ENCODE data around the gene HOXA13. TPM values are rescaled to one million over a fixed set of nuclear protein-coding genes. Genes with fewer than 3 reads are reported as not detected.

Gene HOXA13
- polyA plus RNA-seq, 1 donor (not counting 4 experiments of a cell fraction or from before 2014, with no cell fraction given): not detected

DNA sequence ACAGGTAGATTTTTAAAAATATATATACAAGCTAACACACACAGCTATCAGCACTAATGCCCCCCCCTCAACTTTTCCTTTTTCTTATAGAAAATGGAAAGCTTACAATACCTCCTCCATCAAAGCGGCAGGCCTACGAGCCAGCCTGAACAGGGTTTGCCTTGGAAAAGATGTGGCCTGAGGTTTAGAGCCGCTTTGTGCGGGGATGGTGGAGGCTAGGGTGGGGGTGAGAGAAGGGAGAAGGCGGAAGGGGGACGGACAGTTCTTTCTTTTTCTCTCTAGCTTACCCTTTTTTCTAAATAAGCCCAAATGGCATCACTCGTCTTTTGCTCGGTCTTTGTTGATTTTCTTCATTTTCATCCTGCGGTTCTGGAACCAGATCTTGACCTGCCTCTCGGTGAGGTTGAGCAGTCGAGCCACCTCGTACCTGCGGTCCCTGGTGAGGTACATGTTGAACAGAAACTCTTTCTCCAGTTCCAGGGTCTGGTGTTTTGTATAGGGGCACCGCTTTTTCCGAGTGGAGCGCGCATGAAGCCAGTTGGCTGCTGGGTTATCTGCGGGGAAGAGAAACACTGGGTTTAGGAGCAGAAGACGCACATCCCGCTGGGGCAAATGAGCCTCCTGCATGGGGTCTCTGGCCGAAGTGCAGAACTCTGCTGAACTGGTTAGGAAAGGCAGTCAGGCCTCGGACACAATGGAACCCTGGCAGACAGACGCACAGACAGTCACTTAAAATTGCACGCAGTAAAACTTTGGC is 36.4 kb downstream of the HOXA13 start:
- DNase-seq (ENCODE audit: low read depth, low spot score): no peak
- peak overlapping the region; percentile 78 to 94 (median 84) for H3K4me3 ChIP-seq (ENCODE audit: control insufficient read depth in 2 of 3, extremely low read depth in 1 of 3, insufficient read depth in 2 of 3, low read depth in 1 of 3, low read length in 3 of 3)
- H4K20me1 ChIP-seq (ENCODE audit: control insufficient read depth, extremely low read depth, insufficient read depth, low read length): no peaks in the 10 kb centered on the region
- dilution Hi-C loops (cut with MboI; ENCODE audit: extremely low pct_ligation_motif_present, low sequenced_read_pairs): no loop called here
- H3K9me3 ChIP-seq (ENCODE audit: control insufficient read depth, low read depth, low read length): no peaks in the 10 kb centered on the region
- H3K9ac ChIP-seq (ENCODE audit: control insufficient read depth, extremely low read depth, insufficient read depth, low read length): peak overlapping the region; percentile 83
- no peaks in the 10 kb centered on the region for H3K9me1 ChIP-seq (ENCODE audit: control insufficient read depth, extremely low read depth, insufficient read depth, low read length)
- peak overlapping the region; percentile 98 for H3K4me2 ChIP-seq (ENCODE audit: control insufficient read depth, extremely low read depth, insufficient read depth, low read depth, low read length)
- H3K36me3 ChIP-seq (ENCODE audit: control insufficient read depth in 2 of 2, extremely low read depth in 1 of 2, insufficient read depth in 2 of 2, low read length in 2 of 2): peaks cover 4 to 10% of the 10 kb centered on the region in 2 experiments
- no peak overlapping the region for H2AFZ ChIP-seq (ENCODE audit: control insufficient read depth, low read length)
- peaks cover 75% of the 10 kb centered on the region for H3K79me2 ChIP-seq (ENCODE audit: control insufficient read depth, insufficient read depth, low read length)
- no peak for TF ChIP-seq EZH2 (IDR thresholded peaks at IDR 0.05; ENCODE audit: low read length)
- no peak for TF ChIP-seq CTCF (optimal IDR thresholded peaks at IDR 0.05 in 1 of 3, IDR thresholded peaks at IDR 0.05 in 1 of 3, conservative IDR thresholded peaks at IDR 0.05 in 1 of 3; ENCODE audit: extremely low read depth in 1 of 3, insufficient read depth in 2 of 3, low read length in 3 of 3)
- no peaks in the 10 kb centered on the region for H3K27me3 ChIP-seq (ENCODE audit: control insufficient read depth, extremely low read depth, insufficient read depth, low read length)
- peak; percentile 23 for FAIRE-seq
- peaks cover 34% of the 10 kb centered on the region for H3K4me1 ChIP-seq (ENCODE audit: control insufficient read depth, extremely low read depth, insufficient read depth, low read length)
- H3K27ac ChIP-seq (ENCODE audit: control insufficient read depth, insufficient read depth, low read length): peak overlapping the region; percentile 87

- dilution Hi-C loops (cut with MboI; ENCODE audit: extremely low pct_ligation_motif_present, low sequenced_read_pairs): no loop called here
- peaks cover 67% of the 10 kb centered on the region for H3K79me2 ChIP-seq (ENCODE audit: control insufficient read depth, insufficient read depth, low read length)
- H3K27ac ChIP-seq (ENCODE audit: control insufficient read depth, insufficient read depth, low read length): peak overlapping the region; percentile 87
- no peaks in the 10 kb centered on the region for H3K9me3 ChIP-seq (ENCODE audit: control insufficient read depth, low read depth, low read length)
- H3K4me2 ChIP-seq (ENCODE audit: control insufficient read depth, extremely low read depth, insufficient read depth, low read depth, low read length): peak overlapping the region; percentile 98
- peaks cover 33% of the 10 kb centered on the region for H3K4me1 ChIP-seq (ENCODE audit: control insufficient read depth, extremely low read depth, insufficient read depth, low read length)
- H4K20me1 ChIP-seq (ENCODE audit: control insufficient read depth, extremely low read depth, insufficient read depth, low read length): no peaks in the 10 kb centered on the region
- H2AFZ ChIP-seq (ENCODE audit: control insufficient read depth, low read length): no peak overlapping the region
- DNase-seq (ENCODE audit: low read depth, low spot score) (no peak), FAIRE-seq (no peak)
- H3K9ac ChIP-seq (ENCODE audit: control insufficient read depth, extremely low read depth, insufficient read depth, low read length): peak overlapping the region; percentile 83
- H3K4me3 ChIP-seq (ENCODE audit: control insufficient read depth in 2 of 3, extremely low read depth in 1 of 3, insufficient read depth in 2 of 3, low read depth in 1 of 3, low read length in 3 of 3): peak overlapping the region; percentile 78 to 94 (median 84)
- no peaks in the 10 kb centered on the region for H3K27me3 ChIP-seq (ENCODE audit: control insufficient read depth, extremely low read depth, insufficient read depth, low read length)
- TF ChIP-seq EZH2 (IDR thresholded peaks at IDR 0.05; ENCODE audit: low read length): no peak
- no peak for TF ChIP-seq CTCF (optimal IDR thresholded peaks at IDR 0.05 in 1 of 3, IDR thresholded peaks at IDR 0.05 in 1 of 3, conservative IDR thresholded peaks at IDR 0.05 in 1 of 3; ENCODE audit: extremely low read depth in 1 of 3, insufficient read depth in 2 of 3, low read length in 3 of 3)
- H3K36me3 ChIP-seq (ENCODE audit: control insufficient read depth in 2 of 2, extremely low read depth in 1 of 2, insufficient read depth in 2 of 2, low read length in 2 of 2): peaks cover 4 to 10% of the 10 kb centered on the region in 2 experiments
- H3K9me1 ChIP-seq (ENCODE audit: control insufficient read depth, extremely low read depth, insufficient read depth, low read length): no peaks in the 10 kb centered on the region
Measured at GRCh38 chr7:27162561-27163287, 37.2 kb downstream of the HOXA13 start.

Data from keratinocyte (primary cell).